PFSK-1 (cell line): ENCODE data around the gene UNC93B1.

Experiments
- FOXP2 ChIP-seq: optimal IDR thresholded peaks from 2 replicates; pipeline ENCODE3; 2011; ENCODE audit warnings: borderline replicate concordance, control low read depth, inconsistent platforms; ENCODE audit not compliant: insufficient read depth; ENCODE audit errors: extremely low read length, extremely low read depth
- POLR2AphosphoS5 ChIP-seq: IDR thresholded peaks from 2 replicates; pipeline ENCODE4 v1.6.1; 2012; ENCODE audit warnings: low read depth, mild to moderate bottlenecking, control low read depth, low read length, moderate library complexity
- SIN3A ChIP-seq: IDR thresholded peaks from 2 replicates; pipeline ENCODE4 v1.6.1; 2012; ENCODE audit warnings: mild to moderate bottlenecking, low read length, moderate library complexity, borderline replicate concordance; ENCODE audit not compliant: insufficient read depth
- TAF1 ChIP-seq: IDR thresholded peaks from 2 replicates; pipeline ENCODE4 v1.6.1; 2012; ENCODE audit warnings: low read length, control low read depth, borderline replicate concordance; ENCODE audit not compliant: insufficient read depth
- TF ChIP-seq, protein P1 (sequence below), 2 experiments: IDR thresholded peaks; 2 replicates each; pipeline versions ENCODE4 v1.6.1 to v1.8.0; 2011 to 2012; ENCODE audit warnings: low read depth in 2 of 2, low read length in 2 of 2, control low read depth in 1 of 2, inconsistent platforms in 1 of 2, mild to moderate bottlenecking in 1 of 2, moderate library complexity in 1 of 2; ENCODE audit not compliant: insufficient read depth in 1 of 2

UNC93B1 gene

GRCh38 chr11:68015467-68015866, 11.6 kb upstream of the UNC93B1 start:
- TF ChIP-seq, protein P1, sequence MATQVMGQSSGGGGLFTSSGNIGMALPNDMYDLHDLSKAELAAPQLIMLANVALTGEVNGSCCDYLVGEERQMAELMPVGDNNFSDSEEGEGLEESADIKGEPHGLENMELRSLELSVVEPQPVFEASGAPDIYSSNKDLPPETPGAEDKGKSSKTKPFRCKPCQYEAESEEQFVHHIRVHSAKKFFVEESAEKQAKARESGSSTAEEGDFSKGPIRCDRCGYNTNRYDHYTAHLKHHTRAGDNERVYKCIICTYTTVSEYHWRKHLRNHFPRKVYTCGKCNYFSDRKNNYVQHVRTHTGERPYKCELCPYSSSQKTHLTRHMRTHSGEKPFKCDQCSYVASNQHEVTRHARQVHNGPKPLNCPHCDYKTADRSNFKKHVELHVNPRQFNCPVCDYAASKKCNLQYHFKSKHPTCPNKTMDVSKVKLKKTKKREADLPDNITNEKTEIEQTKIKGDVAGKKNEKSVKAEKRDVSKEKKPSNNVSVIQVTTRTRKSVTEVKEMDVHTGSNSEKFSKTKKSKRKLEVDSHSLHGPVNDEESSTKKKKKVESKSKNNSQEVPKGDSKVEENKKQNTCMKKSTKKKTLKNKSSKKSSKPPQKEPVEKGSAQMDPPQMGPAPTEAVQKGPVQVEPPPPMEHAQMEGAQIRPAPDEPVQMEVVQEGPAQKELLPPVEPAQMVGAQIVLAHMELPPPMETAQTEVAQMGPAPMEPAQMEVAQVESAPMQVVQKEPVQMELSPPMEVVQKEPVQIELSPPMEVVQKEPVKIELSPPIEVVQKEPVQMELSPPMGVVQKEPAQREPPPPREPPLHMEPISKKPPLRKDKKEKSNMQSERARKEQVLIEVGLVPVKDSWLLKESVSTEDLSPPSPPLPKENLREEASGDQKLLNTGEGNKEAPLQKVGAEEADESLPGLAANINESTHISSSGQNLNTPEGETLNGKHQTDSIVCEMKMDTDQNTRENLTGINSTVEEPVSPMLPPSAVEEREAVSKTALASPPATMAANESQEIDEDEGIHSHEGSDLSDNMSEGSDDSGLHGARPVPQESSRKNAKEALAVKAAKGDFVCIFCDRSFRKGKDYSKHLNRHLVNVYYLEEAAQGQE (IDR thresholded peaks at IDR 0.05; ENCODE audit: insufficient read depth in 1 of 2, low read depth in 2 of 2, low read length in 2 of 2), result no peak

DNA sequence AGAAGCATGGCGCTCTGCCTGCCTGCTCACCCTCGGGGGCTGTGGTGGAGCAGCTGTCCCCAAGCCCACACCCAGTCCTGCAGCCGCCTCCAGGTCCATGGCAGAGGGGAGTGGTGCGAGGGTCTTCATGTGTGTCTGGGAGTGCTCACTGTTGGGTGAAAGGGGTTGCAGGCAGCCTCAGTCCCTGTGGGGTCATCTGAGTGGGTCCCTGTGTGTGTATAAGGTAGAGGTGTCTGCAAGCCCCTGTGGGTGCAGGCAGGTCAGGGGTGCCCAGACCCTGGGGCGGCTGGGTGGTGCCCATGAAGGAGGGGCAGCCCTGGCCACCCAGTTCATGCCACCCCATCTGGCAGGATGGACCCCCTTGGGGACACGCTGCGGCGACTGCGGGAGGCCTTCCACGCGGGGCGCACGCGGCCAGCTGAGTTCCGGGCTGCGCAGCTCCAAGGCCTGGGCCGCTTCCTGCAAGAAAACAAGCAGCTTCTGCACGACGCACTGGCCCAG, 11.1 kb upstream of the UNC93B1 start:
- TF ChIP-seq FOXP2, result no peak

GRCh38 chr11:68014157-68014946, 10.5 kb upstream of the UNC93B1 start:
- TF ChIP-seq TAF1, result no peak
- TF ChIP-seq FOXP2, result no peak

DNA sequence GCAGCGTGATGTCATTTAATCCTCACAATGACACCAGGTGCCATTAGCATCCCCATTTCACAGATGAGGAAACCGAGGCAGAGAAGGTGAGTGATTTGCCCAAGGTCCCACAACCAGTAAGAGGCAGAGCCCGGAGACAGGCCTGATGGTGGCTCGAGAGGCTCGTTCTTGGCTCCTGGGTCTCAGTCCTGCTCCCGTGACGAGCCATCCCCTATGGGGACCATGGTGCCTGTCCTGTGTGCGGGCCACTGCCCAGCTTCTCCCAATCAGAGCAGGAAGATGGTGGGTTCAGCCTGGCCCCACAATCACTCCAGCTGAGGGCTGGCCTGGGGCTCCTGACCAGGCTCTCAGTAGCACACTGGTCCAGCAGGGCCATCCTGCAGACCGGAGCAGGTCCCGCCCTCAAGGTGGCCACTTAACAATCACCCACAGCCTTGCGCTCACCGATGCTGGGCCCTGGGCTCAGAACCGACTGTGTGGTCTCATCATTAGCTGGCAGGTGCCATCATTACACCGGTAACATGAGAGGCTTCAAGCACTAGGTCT, 9.8 kb upstream of the UNC93B1 start:
- TF ChIP-seq FOXP2 (no peak), SIN3A (no peak), TAF1 (no peak), POLR2AphosphoS5 (no peak)
- TF ChIP-seq, protein P1 (IDR thresholded peaks at IDR 0.05; ENCODE audit: insufficient read depth in 1 of 2, low read depth in 2 of 2, low read length in 2 of 2), result no peak

GRCh38 chr11:68012843-68013610, 9.1 kb upstream of the UNC93B1 start:
- TF ChIP-seq SIN3A (no peak), FOXP2 (no peak)

DNA sequence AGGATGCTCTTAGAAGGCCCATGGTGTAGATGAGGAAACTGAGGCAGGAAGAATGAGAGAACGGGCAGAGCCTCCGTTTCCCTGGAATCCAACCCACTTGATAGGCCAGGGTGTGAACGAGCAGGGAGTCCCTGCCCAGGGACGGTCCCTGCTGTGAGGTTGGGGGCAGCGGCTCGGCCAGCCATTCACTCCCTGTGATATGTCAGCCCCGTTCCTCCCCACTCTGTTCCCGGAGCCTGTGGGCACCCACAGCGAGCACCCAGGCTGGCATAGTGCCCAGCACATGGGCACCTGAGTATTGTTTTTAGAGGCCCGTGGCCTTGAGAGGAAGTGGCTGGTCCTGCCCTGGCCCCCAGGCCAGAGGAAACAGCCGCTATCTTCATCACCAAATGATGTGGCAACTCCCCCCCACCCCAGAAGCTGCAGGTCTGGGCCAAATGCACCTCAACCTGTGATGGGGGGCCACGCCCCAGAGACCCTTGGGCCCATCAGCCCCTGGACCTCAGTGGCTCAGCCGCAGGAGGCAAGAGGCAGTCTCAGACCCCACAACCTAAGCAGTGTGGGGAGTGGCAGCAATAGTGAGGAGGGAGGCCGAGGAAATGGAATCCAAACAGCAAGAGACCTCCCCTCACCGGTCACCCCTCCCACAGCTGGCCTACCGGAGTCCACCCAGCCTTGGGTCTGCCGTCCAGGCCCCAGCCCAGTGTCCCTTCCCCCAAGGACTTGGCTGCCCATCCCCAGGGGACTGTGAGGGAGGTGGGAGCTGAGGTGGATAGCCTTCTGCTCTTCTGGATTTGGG, 8.3 kb upstream of the UNC93B1 start:
- TF ChIP-seq, protein P1 (IDR thresholded peaks at IDR 0.05; ENCODE audit: insufficient read depth in 1 of 2, low read depth in 2 of 2, low read length in 2 of 2), result no peak
- TF ChIP-seq TAF1 (no peak), POLR2AphosphoS5 (no peak), SIN3A (no peak), FOXP2 (no peak)
